Measurements from ENCODE around the gene TREH. TPM values are rescaled to one million over a fixed set of nuclear protein-coding genes. Genes with fewer than 3 reads are reported as not detected.

Gene TREH
- total RNA-seq, 1 donor from 2014 or later = not detected

DNA sequence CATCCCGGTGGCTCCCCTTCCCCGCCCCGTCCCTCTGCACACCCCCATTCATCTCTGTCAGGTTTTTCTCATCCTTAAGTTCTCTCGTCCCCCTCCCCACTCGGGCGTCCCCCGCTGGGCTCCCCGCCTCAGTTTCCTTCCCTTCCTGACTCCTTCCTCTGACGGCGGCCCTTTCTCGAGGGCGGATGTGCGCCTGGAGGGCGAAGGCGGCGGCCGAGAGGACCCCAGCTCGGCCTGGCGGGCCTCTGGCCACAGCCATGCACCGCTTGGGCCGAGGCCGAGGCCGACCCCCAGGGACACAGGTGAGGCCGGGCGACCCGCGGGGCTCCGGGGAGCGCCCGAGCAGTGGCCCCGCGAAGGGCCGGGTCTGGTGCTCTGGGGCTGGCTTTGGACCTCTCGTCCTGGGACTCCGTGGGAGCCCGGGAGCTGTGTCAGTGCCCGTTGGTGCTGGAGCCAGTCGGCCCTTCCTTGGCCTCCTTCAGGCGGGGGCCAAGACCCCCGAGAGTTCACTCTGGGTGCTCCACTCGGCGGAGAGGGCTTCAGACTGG, 69.2 kb downstream of the TREH start:
- Mint-ChIP-seq H3K9me3 (ENCODE audit: unreplicated experiment) (peaks cover 5% of the 10 kb centered on the region), H3K27ac (ENCODE audit: unreplicated experiment) (no peak overlapping the region), H3K4me1 (ENCODE audit: low read depth, unreplicated experiment) (peaks cover 10% of the 10 kb centered on the region), H3K36me3 (ENCODE audit: unreplicated experiment) (no peaks in the 10 kb centered on the region), H3K27me3 (ENCODE audit: unreplicated experiment) (peaks cover 24% of the 10 kb centered on the region), H3K4me3 (ENCODE audit: unreplicated experiment) (peak overlapping the region; percentile 70)
- no peak for TF ChIP-seq CTCF (IDR thresholded peaks at IDR 0.05; ENCODE audit: partially characterized antibody, unreplicated experiment)
- DNase-seq = peak; percentile 28

DNA sequence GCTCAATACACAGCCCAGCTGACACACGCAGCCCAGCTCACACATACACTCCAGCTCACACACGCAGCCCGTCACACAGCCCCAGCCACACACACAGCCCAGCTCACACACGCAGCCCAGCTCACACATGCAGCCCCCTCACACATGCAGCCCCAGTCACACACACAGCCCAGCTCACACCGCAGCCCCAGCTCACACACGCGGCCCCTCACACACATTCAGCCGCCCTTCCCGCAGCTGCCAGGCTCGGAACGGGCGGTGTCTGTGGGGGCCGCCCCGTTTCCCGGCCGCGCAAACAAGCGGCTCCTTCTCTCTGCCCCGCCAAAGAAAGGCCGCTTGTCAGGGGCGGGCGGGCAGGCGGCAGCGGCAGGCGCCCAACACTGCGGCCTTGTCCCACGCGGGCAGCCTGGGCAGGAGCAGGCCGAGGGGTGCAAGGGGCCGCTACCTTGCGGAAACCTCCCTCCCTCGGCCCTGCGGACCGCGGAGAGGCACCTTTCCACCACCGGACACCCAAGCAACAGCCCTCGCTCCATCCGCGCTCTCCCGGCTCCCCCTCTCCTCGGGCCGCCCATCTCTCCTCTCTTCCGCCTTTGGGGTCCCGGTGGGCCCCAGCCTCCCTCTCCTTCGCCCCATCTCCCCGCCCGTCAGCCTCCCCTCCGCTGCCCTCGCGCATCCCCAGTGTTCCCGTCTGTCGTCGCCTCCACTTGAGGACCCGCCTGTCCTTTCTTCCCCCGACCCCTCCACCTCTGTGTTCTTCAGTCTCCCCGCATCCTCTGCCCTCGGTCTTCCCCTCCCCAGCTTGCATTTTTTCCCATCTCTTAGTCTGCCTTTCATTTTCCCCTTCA, 69.8 kb downstream of the TREH start:
- peak overlapping the region; percentile 87 for H3K4me3 Mint-ChIP-seq (ENCODE audit: unreplicated experiment)
- peak; percentile 23 for DNase-seq
- no peaks in the 10 kb centered on the region for H3K36me3 Mint-ChIP-seq (ENCODE audit: unreplicated experiment)
- H3K27ac Mint-ChIP-seq (ENCODE audit: unreplicated experiment) = no peak overlapping the region
- peaks cover 10% of the 10 kb centered on the region for H3K4me1 Mint-ChIP-seq (ENCODE audit: low read depth, unreplicated experiment)
- peaks cover 26% of the 10 kb centered on the region for H3K27me3 Mint-ChIP-seq (ENCODE audit: unreplicated experiment)
- no peak for TF ChIP-seq CTCF (IDR thresholded peaks at IDR 0.05; ENCODE audit: partially characterized antibody, unreplicated experiment)
- H3K9me3 Mint-ChIP-seq (ENCODE audit: unreplicated experiment) = peaks cover 5% of the 10 kb centered on the region

- Mint-ChIP-seq H3K4me3 (ENCODE audit: unreplicated experiment) (peak overlapping the region; percentile 87), H3K36me3 (ENCODE audit: unreplicated experiment) (peaks cover 5% of the 10 kb centered on the region), H3K27ac (ENCODE audit: unreplicated experiment) (peak overlapping the region; percentile 10), H3K9me3 (ENCODE audit: unreplicated experiment) (peaks cover 5% of the 10 kb centered on the region), H3K4me1 (ENCODE audit: low read depth, unreplicated experiment) (peaks cover 10% of the 10 kb centered on the region), H3K27me3 (ENCODE audit: unreplicated experiment) (peaks cover 28% of the 10 kb centered on the region)
- DNase-seq = peak; percentile 45
- TF ChIP-seq CTCF (IDR thresholded peaks at IDR 0.05; ENCODE audit: partially characterized antibody, unreplicated experiment) = no peak
These were observed 70.9 kb downstream of the TREH start for GRCh38 chr11:118608360-118609227.

GRCh38 chr11:118607401-118608359, 71.8 kb downstream of the TREH start, which contains the start of gene PHLDB1:
TSS of gene PHLDB1 (plus strand) at chr11:118607615. CDS start at chr11:118613837, 6,222 bp downstream.
- peaks cover 31% of the 10 kb centered on the region for H3K27me3 Mint-ChIP-seq (ENCODE audit: unreplicated experiment)
- peaks cover 5% of the 10 kb centered on the region for H3K36me3 Mint-ChIP-seq (ENCODE audit: unreplicated experiment)
- peak within 1 kb of the TSS; percentile 4 for H3K4me3 Mint-ChIP-seq (ENCODE audit: unreplicated experiment)
- peaks cover 11% of the 10 kb centered on the region for H3K4me1 Mint-ChIP-seq (ENCODE audit: low read depth, unreplicated experiment)
- peaks cover 5% of the 10 kb centered on the region for H3K9me3 Mint-ChIP-seq (ENCODE audit: unreplicated experiment)
- TF ChIP-seq CTCF (IDR thresholded peaks at IDR 0.05; ENCODE audit: partially characterized antibody, unreplicated experiment) = no peak
- no peak within 1 kb of the TSS for H3K27ac Mint-ChIP-seq (ENCODE audit: unreplicated experiment)
- peak; percentile 48 for DNase-seq

Small RNAs within 50 kb of the gene (microRNA-seq; reads per million reads assigned to microRNA genes)
- gene MIR6716 (ENCODE audit: unreplicated experiment) = 0.83 reads per million

Other genes starting within 250 kb of the TREH start
- 132 TPM for gene KMT2A, start 243.2 kb downstream of the TREH start, total RNA-seq (ENCODE audit: unreplicated experiment)
- gene TTC36, start 152.2 kb downstream of the TREH start, total RNA-seq (ENCODE audit: unreplicated experiment) = 1.9 TPM
- 76.8 TPM for gene TMEM25, start 148.5 kb downstream of the TREH start, total RNA-seq (ENCODE audit: unreplicated experiment)
- 21.1 TPM for gene IFT46, start 113.7 kb downstream of the TREH start, total RNA-seq (ENCODE audit: unreplicated experiment)
- gene ARCN1, start 107.2 kb downstream of the TREH start, total RNA-seq (ENCODE audit: unreplicated experiment) = 118 TPM
- gene PHLDB1, start 72.0 kb downstream of the TREH start, total RNA-seq (ENCODE audit: unreplicated experiment) = 78.4 TPM
- gene DDX6, start 111.5 kb upstream of the TREH start, total RNA-seq (ENCODE audit: unreplicated experiment) = 188 TPM
- not detected for gene CXCR5, start 204.2 kb upstream of the TREH start, total RNA-seq (ENCODE audit: unreplicated experiment)
- 13.0 TPM for gene BCL9L, start 246.3 kb upstream of the TREH start, total RNA-seq (ENCODE audit: unreplicated experiment)

Data from glutamatergic neuron (in vitro differentiated cells).